GM21529 (cell line): ENCODE data around the gene CACNA1S.

Source experiments
- ATAC-seq: cut with Tn5 transposase; IDR thresholded peaks from one replicate; pipeline ENCODE4 v1.9.1; 2021; ENCODE audit not compliant: unreplicated experiment

Gene CACNA1S

GRCh38 chr1:201140235-201140940 is 28.2 kb upstream of the CACNA1S start:
- no peak for ATAC-seq

DNA sequence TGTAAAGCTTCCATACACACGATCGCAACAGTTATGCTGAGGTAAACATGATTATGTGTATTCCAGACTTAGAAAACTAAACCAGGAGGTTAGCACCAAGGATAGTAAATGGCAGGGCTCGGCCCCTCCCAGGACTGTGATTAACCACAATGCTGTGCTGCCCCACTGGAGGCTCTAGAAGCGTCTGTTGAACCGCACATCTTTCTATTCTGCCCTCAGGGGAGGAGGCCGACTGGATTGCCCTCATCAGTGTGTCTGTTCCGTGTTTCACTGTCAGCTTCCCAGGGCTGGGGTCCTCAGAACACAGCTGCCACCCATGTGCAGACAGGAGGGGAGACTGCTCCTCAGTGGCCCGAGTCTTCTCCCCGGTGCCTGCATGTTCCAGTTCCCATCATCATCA is 27.5 kb upstream of the CACNA1S start:
- ATAC-seq, result no peak

GRCh38 chr1:201139306-201139705 is 27.1 kb upstream of the CACNA1S start:
- ATAC-seq, result no peak

DNA sequence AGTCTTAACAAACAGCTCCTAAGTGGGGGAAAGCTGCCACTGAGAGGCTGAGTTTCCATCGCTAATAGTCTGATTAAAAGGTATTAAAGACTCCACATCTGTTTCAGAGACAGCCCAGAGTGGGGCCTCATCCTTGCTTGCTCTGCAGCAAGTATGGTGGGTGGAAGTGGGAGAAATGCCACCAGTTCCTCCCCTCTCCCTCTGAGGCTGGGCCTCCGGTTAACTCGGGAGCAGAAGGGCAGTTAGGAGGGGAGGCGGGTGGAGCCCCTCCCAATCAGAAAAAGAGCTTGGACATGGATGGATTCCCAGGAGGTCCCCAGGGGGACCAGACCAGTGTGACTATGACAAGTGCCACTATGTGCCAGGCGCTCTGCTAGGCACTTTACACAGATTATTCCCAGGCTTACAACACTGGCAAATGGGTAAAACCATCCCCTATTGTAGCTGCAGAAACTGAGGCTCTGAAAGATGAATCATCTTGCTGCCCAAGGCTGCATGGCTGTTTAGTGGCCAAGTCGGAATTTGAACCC is 26.1 kb upstream of the CACNA1S start:
- no peak for ATAC-seq

- no peak for ATAC-seq
These were observed 25.5 kb upstream of the CACNA1S start for GRCh38 chr1:201137579-201138310.

GRCh38 chr1:201137024-201137392 is 24.8 kb upstream of the CACNA1S start:
- no peak for ATAC-seq

- ATAC-seq, result no peak
These were observed 24.3 kb upstream of the CACNA1S start for GRCh38 chr1:201136355-201137023.

- ATAC-seq, result no peak
These were observed 22.2 kb upstream of the CACNA1S start for GRCh38 chr1:201134405-201134804.

DNA sequence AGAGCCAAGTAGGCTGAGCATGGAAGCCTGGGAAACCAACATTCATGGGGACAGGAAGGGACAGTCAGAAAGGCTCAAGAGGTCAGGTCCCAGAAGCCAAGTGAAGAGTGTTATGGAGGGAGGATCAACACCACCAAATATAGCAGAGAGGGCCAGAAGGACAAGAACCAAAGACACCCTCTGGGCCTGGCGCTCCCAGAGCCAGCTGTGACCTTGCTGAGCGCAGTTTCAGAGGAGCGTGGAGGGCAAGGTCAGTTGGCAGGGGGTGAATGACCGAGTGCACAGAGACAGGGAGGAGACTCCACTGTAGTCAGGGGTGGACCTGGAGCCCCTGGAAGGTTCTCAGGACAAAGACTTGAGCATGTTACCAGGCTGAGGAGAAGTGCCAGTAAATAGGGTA is 19.2 kb upstream of the CACNA1S start:
- ATAC-seq, result no peak

- no peak for ATAC-seq
These were observed 16.7 kb upstream of the CACNA1S start for GRCh38 chr1:201128962-201129361.

- no peak for ATAC-seq
These were observed 16.2 kb upstream of the CACNA1S start for GRCh38 chr1:201128476-201128875.

- ATAC-seq, result no peak
These were observed 15.7 kb upstream of the CACNA1S start for GRCh38 chr1:201127755-201128455.

- ATAC-seq, result no peak
These were observed 14.9 kb upstream of the CACNA1S start, which contains the start of gene ASCL5 for GRCh38 chr1:201126832-201127754. ASCL5 (minus strand) TSS chr1:201127184; CDS start chr1:201115372, 11,812 bp downstream.

DNA sequence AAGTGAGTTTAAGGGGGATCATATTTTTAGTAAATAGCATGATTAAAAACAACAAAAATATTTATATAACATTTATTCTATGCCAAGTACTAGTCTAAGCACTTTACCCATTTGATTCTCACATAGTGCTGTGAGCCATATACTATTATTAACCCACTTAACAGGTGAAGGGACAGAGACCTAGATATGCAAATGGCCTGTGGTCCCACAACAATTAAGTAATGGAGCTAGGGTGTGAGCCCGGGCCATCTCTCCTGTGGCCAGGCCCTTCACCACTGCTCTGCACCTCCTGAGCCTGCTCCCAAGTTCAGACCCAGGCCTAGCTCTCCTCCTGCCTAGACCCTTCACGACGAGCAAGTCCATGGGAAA is 14.2 kb upstream of the CACNA1S start:
- no peak for ATAC-seq

DNA sequence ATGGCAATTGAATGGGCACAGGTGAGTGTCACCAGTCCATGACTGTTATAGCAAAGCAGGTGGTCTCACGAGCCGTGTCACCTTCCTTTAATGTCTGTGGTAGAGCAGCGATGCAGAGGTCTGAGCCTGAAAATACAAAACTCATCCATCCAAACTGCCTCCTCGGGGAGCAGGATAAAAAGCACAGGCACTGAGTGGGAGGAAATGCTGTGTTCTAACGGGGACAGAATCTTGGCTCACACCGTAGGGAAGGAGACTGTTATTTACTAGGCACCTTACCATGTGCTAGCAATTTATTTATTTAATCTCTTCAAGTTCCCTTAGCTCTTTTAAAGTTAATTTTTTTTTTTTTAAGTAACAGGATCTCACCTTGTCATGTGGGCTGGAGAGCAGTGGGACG is 13.6 kb upstream of the CACNA1S start:
- no peak for ATAC-seq

DNA sequence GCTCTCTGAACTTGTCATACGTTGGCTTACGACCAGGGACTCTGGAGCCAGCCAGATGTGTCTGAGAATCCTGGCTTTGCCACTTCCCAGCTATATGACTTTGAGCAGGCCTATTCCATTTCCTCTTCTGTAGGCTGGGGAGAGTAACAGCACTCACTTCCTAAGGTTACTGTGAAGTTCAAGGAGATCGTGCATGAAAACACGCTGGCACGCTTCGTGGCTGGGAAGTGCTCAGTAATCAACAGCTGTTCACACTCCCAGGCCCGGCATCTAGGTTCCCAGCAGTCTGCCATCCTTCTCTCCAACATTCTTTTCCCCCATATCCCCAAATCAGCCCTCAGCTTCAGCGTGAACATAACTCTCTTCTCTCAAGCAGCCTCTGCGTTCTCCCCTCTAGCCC is 12.8 kb upstream of the CACNA1S start:
- no peak for ATAC-seq

- no peak for ATAC-seq
These were observed 11.6 kb upstream of the CACNA1S start for GRCh38 chr1:201123866-201124265.

DNA sequence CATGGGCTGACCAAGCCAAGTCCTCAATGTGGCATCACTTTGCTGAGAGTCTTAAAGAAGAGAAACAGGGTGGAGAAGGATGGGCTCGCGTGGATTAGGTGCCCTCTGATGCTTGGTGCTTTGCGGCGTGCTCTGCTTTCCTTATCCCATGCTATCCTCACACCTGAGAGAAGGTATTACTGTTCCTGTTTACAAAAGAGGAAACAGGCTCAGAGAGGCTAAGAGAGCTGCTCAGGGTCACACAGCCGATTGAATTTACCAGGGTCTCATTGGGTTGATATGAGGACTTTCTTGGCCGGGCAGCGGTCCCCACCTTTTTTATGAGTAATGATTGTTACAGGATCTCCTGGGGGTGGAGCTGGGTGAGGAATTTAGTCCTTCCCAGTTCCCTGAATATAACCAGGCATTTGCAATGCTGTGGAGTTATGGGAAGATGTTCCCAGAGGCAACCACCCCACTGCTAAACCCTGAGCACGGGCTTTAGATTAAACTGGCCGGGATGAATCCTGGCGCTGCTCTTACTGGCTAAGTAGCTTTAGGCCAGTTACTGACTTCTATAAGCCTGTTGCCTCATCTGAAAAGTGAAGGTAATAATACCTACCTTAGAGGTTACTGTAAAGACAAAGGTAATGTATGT is 10.2 kb upstream of the CACNA1S start:
- ATAC-seq, result no peak
